HL-60 (cell line): ENCODE measurements around the gene MBTPS1.
"Not testable (repeated sequence)": the region's sequence is repeated elsewhere in the genome, so short reads cannot be mapped to it uniquely, and the experiment has no call there.

Experiments
- DNase-seq, 2 experiments: peaks; one replicate each; pipeline ENCODE4 v3.0.0-alpha.2; 2010 to 2020; ENCODE audit warnings: low read depth in 1 of 2, low spot score in 1 of 2
- H3K27ac ChIP-seq: fragments of 250-450 bp; sonication (Bioruptor Pico); replicated peaks from 2 replicates; pipeline ENCODE4 v1.5.1; 2020; ENCODE audit warnings: mild to moderate bottlenecking, moderate library complexity
- H3K27me3 ChIP-seq: fragments of 250-450 bp; sonication (Bioruptor Pico); 2 replicates; pipeline ENCODE4 v1.5.1; 2021; ENCODE audit warnings: mild to moderate bottlenecking, moderate library complexity; ENCODE audit not compliant: insufficient read depth, poor library complexity, severe bottlenecking
- H3K4me3 ChIP-seq: replicated peaks from 2 replicates; pipeline ENCODE4 v1.5.1; 2011; ENCODE audit warnings: mild to moderate bottlenecking, control low read depth, low read length; ENCODE audit not compliant: insufficient read depth
- CTCF ChIP-seq: IDR thresholded peaks from one replicate; pipeline ENCODE4 v1.5.1; 2011; ENCODE audit warnings: low read length, control low read depth, inconsistent platforms; ENCODE audit not compliant: insufficient read depth
- GABPA ChIP-seq: IDR thresholded peaks from 2 replicates; pipeline ENCODE4 v1.6.1; 2012; ENCODE audit warnings: low read depth
- POLR2AphosphoS5 ChIP-seq: IDR thresholded peaks from 2 replicates; pipeline ENCODE4 v1.6.1; 2012; ENCODE audit warnings: low read depth
- REST ChIP-seq: IDR thresholded peaks from 2 replicates; pipeline ENCODE4 v1.6.1; 2012; ENCODE audit warnings: low read depth; ENCODE audit not compliant: insufficient replicate concordance
- SPI1 ChIP-seq: IDR thresholded peaks from 2 replicates; pipeline ENCODE4 v1.6.1; 2012; ENCODE audit warnings: low read depth, mild to moderate bottlenecking, borderline replicate concordance

The MBTPS1 gene

GRCh38 chr16:84117494-84117843 is 727 bp upstream of the MBTPS1 start:
- DNase-seq, result peak in 1 of 2 experiments; percentile 28
- Histone ChIP-seq H3K27me3 (no peaks in the 10 kb centered on the region), H3K27ac (peak overlapping the region; percentile 95), H3K4me3 (peak overlapping the region; percentile 70)
- TF ChIP-seq GABPA, result no peak
- no peak for TF ChIP-seq POLR2AphosphoS5
- TF ChIP-seq CTCF, result no peak
- no peak for TF ChIP-seq SPI1
- TF ChIP-seq REST, result no peak

GRCh38 chr16:84115919-84116719 is 623 bp downstream of the MBTPS1 start:
- Histone ChIP-seq H3K4me3 (peak overlapping the region; percentile 70), H3K27me3 (no peaks in the 10 kb centered on the region), H3K27ac (peak overlapping the region; percentile 95)
- DNase-seq, result peak; percentile 32 to 48
- TF ChIP-seq GABPA, result no peak
- no peak for TF ChIP-seq CTCF
- no peak for TF ChIP-seq SPI1
- TF ChIP-seq POLR2AphosphoS5, result no peak
- TF ChIP-seq REST, result no peak

- not testable (repeated sequence) for H3K27ac ChIP-seq, DNase-seq
Measured at GRCh38 chr16:84111949-84112348, 4.8 kb downstream of the MBTPS1 start.

GRCh38 chr16:84111525-84111924 is 5.2 kb downstream of the MBTPS1 start:
- Histone ChIP-seq H3K4me3 (no peak overlapping the region), H3K27me3 (no peaks in the 10 kb centered on the region), H3K27ac (no peak overlapping the region)
- no peak for DNase-seq
- TF ChIP-seq GABPA (no peak), REST (no peak), SPI1 (no peak), CTCF (no peak), POLR2AphosphoS5 (no peak)

More at GRCh38 chr16:84111949-84112348, 4.8 kb downstream of the MBTPS1 start:
- H3K27me3 ChIP-seq, H3K4me3 ChIP-seq: not testable (repeated sequence)
